ENCODE results near the gene TMEM54.

Gene TMEM54

DNA sequence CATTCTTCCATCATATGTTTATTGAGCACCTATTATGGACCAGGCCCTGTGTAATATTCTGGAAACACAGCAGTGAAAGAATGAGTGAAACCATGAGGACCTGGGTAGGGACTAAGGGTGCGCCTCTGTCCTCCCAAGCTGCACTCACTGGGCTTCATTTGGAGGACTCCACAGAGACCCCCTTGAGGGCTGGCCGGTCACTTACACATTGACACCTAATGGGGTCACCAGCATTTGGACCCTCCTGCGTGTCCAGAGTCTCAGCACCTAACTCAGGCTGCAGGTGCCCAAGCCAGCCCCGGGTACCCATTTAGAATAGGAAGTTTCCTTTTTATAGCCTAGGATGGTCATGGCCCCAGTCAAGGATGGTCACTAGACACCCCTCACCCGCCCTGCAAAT lies 27.7 kb downstream of the TMEM54 start:
- no peak overlapping the region for H3K27ac ChIP-seq
- DNase-seq (ENCODE audit: low spot score) = no peak
- TF ChIP-seq, protein P1, sequence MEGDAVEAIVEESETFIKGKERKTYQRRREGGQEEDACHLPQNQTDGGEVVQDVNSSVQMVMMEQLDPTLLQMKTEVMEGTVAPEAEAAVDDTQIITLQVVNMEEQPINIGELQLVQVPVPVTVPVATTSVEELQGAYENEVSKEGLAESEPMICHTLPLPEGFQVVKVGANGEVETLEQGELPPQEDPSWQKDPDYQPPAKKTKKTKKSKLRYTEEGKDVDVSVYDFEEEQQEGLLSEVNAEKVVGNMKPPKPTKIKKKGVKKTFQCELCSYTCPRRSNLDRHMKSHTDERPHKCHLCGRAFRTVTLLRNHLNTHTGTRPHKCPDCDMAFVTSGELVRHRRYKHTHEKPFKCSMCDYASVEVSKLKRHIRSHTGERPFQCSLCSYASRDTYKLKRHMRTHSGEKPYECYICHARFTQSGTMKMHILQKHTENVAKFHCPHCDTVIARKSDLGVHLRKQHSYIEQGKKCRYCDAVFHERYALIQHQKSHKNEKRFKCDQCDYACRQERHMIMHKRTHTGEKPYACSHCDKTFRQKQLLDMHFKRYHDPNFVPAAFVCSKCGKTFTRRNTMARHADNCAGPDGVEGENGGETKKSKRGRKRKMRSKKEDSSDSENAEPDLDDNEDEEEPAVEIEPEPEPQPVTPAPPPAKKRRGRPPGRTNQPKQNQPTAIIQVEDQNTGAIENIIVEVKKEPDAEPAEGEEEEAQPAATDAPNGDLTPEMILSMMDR (conservative IDR thresholded peaks at IDR 0.05; ENCODE audit: low read depth) = no peak
- ChIA-PET CTCF (interaction anchor here (0.6 to 1.8 kb wide), 2 partner anchors 13 to 122 kb away, joined by 3 to 7 read pairs; partner anchors contain the start of gene HPCA), POLR2A (ENCODE audit: low non-redundant PET) (no interaction called here)

DNA sequence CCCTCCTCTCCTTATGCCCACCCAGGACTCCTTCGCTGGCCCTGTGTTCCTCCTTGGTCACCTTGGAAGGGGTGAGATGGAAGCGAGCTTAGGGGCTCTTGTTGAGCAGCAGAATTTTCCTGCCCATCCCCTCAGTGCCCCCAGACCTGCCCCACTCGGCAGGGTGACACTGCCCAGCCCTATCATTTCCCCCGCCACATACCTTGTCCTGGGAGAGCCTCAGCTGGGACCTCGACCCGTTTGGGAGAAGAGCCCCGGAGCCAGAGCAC lies 29.1 kb downstream of the TMEM54 start:
- H3K27ac ChIP-seq = no peak overlapping the region
- TF ChIP-seq, protein P1 (conservative IDR thresholded peaks at IDR 0.05; ENCODE audit: low read depth) = no peak
- POLR2A ChIA-PET (ENCODE audit: low non-redundant PET) = no interaction called here
- no peak for DNase-seq (ENCODE audit: low spot score)
- CTCF ChIA-PET = interaction anchor here (0.5 to 1.8 kb wide), 9 partner anchors 9 to 384 kb away, joined by 3 to 11 read pairs (median 5); partner anchors contain the start of gene HPCA

DNA sequence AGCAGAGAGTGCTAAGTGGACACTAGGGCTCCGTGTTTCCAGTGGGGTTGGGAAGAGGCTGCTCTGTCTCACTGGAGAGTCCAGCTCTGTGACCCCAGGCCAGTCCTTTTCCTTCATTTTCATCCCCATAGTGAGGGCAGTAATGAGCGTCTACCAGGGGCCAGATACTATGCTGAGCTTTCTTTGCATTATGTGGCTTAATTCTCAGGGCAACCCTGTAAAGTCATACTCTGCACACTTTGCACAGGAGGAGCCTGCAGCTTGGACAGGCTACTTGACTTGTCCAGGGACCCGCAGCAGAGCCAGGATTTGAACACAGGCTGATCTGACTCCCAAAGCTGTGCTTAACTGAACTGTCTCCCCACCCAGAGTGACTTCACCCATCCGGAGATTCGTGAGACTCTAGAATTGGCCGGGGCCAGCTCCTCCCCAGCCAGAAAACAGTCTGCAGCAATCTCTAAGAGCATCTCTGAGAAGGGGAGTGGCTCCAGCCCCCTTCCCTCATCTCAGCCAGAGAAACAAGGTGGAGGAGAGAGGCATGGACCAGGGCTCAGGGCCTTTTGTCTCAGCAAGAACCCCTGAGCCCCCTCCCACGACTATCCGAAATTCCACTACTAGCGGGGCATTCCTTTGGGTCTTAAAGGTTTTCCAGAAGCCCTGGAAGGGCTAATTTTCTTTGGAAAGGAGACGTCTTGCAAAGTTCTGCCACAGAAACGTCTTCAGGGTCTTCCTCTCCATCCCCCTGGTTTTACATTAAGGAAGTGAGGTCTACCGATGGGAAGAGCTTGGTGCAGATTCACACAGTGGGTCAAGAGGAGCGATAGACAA lies 29.6 kb downstream of the TMEM54 start:
- no peak for DNase-seq (ENCODE audit: low spot score)
- ChIA-PET CTCF (interaction anchor here (0.5 to 1.8 kb wide), 11 partner anchors 9 to 425 kb away, joined by 3 to 11 read pairs (median 5); partner anchors contain the start of gene HPCA), POLR2A (ENCODE audit: low non-redundant PET) (no interaction called here)
- TF ChIP-seq, protein P1 (conservative IDR thresholded peaks at IDR 0.05; ENCODE audit: low read depth) = no peak
- no peak overlapping the region for H3K27ac ChIP-seq

DNA sequence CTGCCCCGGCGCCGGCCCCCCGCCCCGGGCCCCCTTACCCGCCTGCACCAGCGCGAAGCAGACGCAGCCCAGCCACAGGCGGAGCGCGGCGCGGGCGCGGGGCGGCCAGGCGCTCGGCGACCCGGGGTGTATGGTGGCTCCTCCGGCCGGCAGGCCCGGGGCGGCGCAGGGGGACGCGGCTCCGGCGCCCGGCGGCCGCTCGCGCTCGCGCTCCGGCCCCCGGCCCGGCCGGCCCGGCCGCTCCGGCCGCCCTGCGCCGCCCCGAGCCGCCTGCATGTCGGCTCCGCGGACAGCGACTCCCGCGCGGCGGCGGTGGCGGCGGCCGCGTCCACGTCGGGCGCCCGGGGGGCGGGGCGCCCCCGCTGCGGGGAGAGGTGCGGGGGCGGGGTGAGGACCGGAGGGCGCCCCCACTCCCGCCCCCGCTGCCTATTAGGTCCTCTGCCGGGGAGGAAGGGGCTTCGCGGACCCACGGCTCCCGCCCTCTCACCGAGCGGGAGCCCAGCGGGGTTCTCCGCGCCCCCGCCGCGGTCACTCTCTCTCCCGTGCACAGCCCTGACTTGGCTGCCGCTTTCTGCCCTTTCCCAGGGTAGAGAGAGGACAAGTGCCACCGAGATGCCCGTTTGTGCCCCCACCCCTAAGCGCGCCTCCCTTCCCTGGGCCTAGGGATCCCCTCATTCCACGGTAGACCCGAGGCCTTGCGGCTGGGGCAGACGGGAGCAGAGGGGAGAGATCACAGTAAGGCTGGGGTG lies 30.4 kb downstream of the TMEM54 start, which contains the start of gene FNDC5:
TSS of gene FNDC5 (minus strand) at position 298 of the 749 bp plus-strand sequence.
- ChIA-PET CTCF (interaction anchor here (0.6 to 1.7 kb wide), 4 partner anchors 22 to 426 kb away, joined by 4 to 11 read pairs (median 6); no protein-coding TSS in a partner anchor), POLR2A (ENCODE audit: low non-redundant PET) (no interaction called here)
- no peak within 1 kb of the TSS for H3K27ac ChIP-seq
- DNase-seq (ENCODE audit: low spot score) = no peak
- TF ChIP-seq, protein P1 (conservative IDR thresholded peaks at IDR 0.05; ENCODE audit: low read depth) = no peak

DNA sequence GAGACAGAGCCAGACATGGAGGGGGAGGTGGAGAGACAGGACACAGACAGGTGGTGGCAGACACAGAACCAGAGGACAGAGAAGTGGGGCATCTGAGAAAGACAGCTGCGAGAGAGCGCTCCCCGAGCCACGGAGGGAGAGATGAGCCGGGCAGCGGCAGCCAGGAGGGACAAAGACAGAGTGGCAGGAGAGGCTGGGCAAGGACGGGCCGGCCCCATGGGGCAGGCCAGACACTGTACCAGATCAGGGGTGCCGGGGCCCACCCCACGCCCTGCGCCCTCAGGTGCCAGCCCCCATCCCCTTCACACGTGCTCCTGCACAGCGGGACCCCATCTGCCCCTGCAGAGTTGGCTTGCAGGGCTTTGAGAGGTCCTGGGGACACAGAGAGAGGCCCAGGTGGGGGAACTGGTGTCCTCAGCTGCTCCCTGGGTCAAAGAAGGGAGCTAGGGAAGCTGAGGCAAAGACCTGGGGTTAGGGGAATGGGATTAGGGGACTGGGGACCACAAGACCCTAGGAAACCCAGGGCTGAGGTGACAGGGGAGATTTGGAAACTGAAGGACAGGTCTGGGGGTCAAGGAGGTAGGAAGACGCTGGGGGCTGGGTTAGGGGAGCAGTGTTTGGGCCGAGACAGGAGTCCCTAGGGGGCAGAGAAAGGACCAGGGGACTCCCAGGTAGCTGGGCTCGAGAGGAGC lies 31.1 kb downstream of the TMEM54 start:
- POLR2A ChIA-PET (ENCODE audit: low non-redundant PET) = no interaction called here

More for the DNA sequence above, 31.1 kb downstream of the TMEM54 start:
- H3K27ac ChIP-seq = no peak overlapping the region
- CTCF ChIA-PET = no interaction called here
- TF ChIP-seq, protein P1 (conservative IDR thresholded peaks at IDR 0.05; ENCODE audit: low read depth) = no peak
- no peak for DNase-seq (ENCODE audit: low spot score)
